Measurements from ENCODE around the gene LACTB. TPM values are rescaled to one million over a fixed set of nuclear protein-coding genes. Genes with fewer than 3 reads are reported as not detected.

LACTB gene
- total and polyA plus RNA-seq, 2 experiments from 2014 or later: 15.2 to 20.9 TPM

Other genes starting within 250 kb of the LACTB start
- 412 and 449 TPM in 2 replicates for gene TPM1, start 79.1 kb upstream of the LACTB start, total RNA-seq (2014; rRNA removed; shearing (Covaris generic))
- gene TPM1, start 79.1 kb upstream of the LACTB start, polyA plus RNA-seq (2016; fragmentation: Nextera tagmentation; extraction: Ambion mirVana): 913 and 929 TPM in 2 replicates
- gene RPS27L, start 35.6 kb downstream of the LACTB start, total RNA-seq (2014; rRNA removed; shearing (Covaris generic)): 48.2 and 85.9 TPM in 2 replicates
- 1,011 and 1,086 TPM in 2 replicates for gene RPS27L, start 35.6 kb downstream of the LACTB start, polyA plus RNA-seq (2016; fragmentation: Nextera tagmentation; extraction: Ambion mirVana)
- 38.1 and 41.7 TPM in 2 replicates for gene RAB8B, start 67.7 kb downstream of the LACTB start, total RNA-seq (2014; rRNA removed; shearing (Covaris generic))
- 23.2 and 23.5 TPM in 2 replicates for gene RAB8B, start 67.7 kb downstream of the LACTB start, polyA plus RNA-seq (2016; fragmentation: Nextera tagmentation; extraction: Ambion mirVana)
- 23.8 and 24.4 TPM in 2 replicates for gene APH1B, start 155.7 kb downstream of the LACTB start, total RNA-seq (2014; rRNA removed; shearing (Covaris generic))
- gene APH1B, start 155.7 kb downstream of the LACTB start, polyA plus RNA-seq (2016; fragmentation: Nextera tagmentation; extraction: Ambion mirVana): 14.3 and 16.3 TPM in 2 replicates

Measured in GM23338 (cell line).